SU-DHL-6 (cell line): ENCODE data around the gene DKK2.

ENCODE experiments used
- H2AFZ ChIP-seq: fragments of 200-600 bp; sonication (generic); 2 replicates; pipeline ENCODE4 v1.6.1; 2014; ENCODE audit warnings: low read depth, mild to moderate bottlenecking, moderate library complexity, mixed read lengths, antibody characterized with exemption, low read length; ENCODE audit not compliant: severe bottlenecking
- H3F3A ChIP-seq: fragments of 200-600 bp; shearing (Covaris generic); 2 replicates; pipeline ENCODE4 v1.6.0; 2016; ENCODE audit warnings: antibody characterized with exemption, mild to moderate bottlenecking; ENCODE audit not compliant: insufficient read depth
- H3K27ac ChIP-seq: fragments of 200-600 bp; sonication (generic); 2 replicates; pipeline ENCODE4 v1.5.1; 2016; ENCODE audit warnings: low read depth, mild to moderate bottlenecking, low read length, moderate library complexity, mixed read lengths
- H3K27me3 ChIP-seq: fragments of 200-600 bp; sonication (generic), shearing (Covaris generic); 2 replicates; pipeline ENCODE4 v1.6.0; 2014; ENCODE audit warnings: mild to moderate bottlenecking, low read length
- H3K36me3 ChIP-seq: fragments of 200-600 bp; sonication (generic); 2 replicates; pipeline ENCODE4 v1.6.1; 2014; ENCODE audit warnings: mild to moderate bottlenecking, low read length, mixed read lengths
- H3K4me2 ChIP-seq: fragments of 300-600, 200-600 bp; shearing (Covaris generic), sonication (generic); 2 replicates; pipeline ENCODE4 v1.6.0; 2014; ENCODE audit warnings: low read length, low read depth, mild to moderate bottlenecking; ENCODE audit not compliant: poor library complexity, severe bottlenecking
- H3K4me3 ChIP-seq: fragments of 200-600 bp; sonication (generic); 2 replicates; pipeline ENCODE4 v1.5.1; 2014; ENCODE audit warnings: antibody characterized with exemption, low read length, mild to moderate bottlenecking, mixed read lengths; ENCODE audit not compliant: insufficient read depth, poor library complexity, severe bottlenecking
- H3K79me2 ChIP-seq: fragments of 200-600 bp; sonication (generic); 2 replicates; pipeline ENCODE4 v1.6.1; 2014; ENCODE audit warnings: mild to moderate bottlenecking, low read length, moderate library complexity; ENCODE audit not compliant: insufficient read depth
- H3K9ac ChIP-seq: fragments of 200-600 bp; sonication (generic); 2 replicates; pipeline ENCODE4 v1.7.0; 2014; ENCODE audit warnings: mild to moderate bottlenecking, low read length
- H3K9me2 ChIP-seq: fragments of 200-600 bp; sonication (generic); replicated peaks from 2 replicates; pipeline ENCODE4 v1.6.1; 2014; ENCODE audit warnings: low read length; ENCODE audit not compliant: insufficient read depth
- H3K9me3 ChIP-seq: fragments of 200-600 bp; sonication (generic); 2 replicates; pipeline ENCODE4 v1.6.1; 2014; ENCODE audit warnings: low read length, mixed read lengths; ENCODE audit not compliant: insufficient read depth
- H4K20me1 ChIP-seq: fragments of 200-600 bp; sonication (generic); 2 replicates; pipeline ENCODE4 v1.6.1; 2014; ENCODE audit warnings: low read depth, mild to moderate bottlenecking, antibody characterized with exemption, low read length, moderate library complexity, mixed read lengths
- CTCF ChIP-seq: fragments of 200-600 bp; sonication (generic); IDR thresholded peaks from one replicate; pipeline ENCODE4 v1.5.1; 2017; ENCODE audit warnings: antibody characterized with exemption, mild to moderate bottlenecking, low read length, moderate library complexity; ENCODE audit not compliant: insufficient read depth, poor library complexity, severe bottlenecking
- EZH2phosphoT487 ChIP-seq: fragments of 200-600 bp; sonication (generic), shearing (Covaris generic); conservative IDR thresholded peaks from 2 replicates; pipeline ENCODE4 v1.6.1; 2018; ENCODE audit warnings: mild to moderate bottlenecking, antibody characterized with exemption, low read length, moderate library complexity, mixed read lengths

The DKK2 gene

GRCh38 chr4:106892786-106893185 is 143.3 kb downstream of the DKK2 start:
- no peaks in the 10 kb centered on the region for H3K27me3 ChIP-seq
- no peaks in the 10 kb centered on the region for H3K9me3 ChIP-seq
- H3K36me3 ChIP-seq, result no peaks in the 10 kb centered on the region
- H3K27ac ChIP-seq, result no peak overlapping the region
- no peak overlapping the region for H3K4me2 ChIP-seq
- TF ChIP-seq EZH2phosphoT487, result no peak
- TF ChIP-seq CTCF, result no peak
- H3F3A ChIP-seq, result no peaks in the 10 kb centered on the region
- no peak overlapping the region for H3K4me3 ChIP-seq
- no peak overlapping the region for H2AFZ ChIP-seq
- H3K9ac ChIP-seq, result no peak overlapping the region
- no peaks in the 10 kb centered on the region for H3K9me2 ChIP-seq
- no peaks in the 10 kb centered on the region for H3K79me2 ChIP-seq
- no peaks in the 10 kb centered on the region for H4K20me1 ChIP-seq

DNA sequence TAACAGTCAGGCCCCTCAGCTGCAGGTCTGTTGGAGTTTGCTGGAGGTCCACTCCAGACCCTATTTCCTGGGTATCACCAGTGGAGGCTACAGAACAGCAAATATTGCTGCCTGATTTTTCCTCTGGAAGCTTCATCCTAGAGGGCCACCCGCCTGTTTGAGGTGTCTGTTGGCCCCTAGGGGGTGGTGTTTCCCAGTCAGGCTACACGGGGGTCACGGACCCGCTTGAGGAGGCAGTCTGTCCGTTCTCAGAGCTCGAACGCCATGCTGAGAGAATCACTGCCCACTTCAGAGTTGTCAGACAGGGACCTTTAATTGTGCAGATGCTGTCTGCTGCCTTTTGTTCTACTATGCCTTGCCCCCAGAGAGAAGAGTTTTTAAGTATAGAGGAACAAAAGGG is 160.8 kb downstream of the DKK2 start:
- Histone ChIP-seq H3K9me3 (no peaks in the 10 kb centered on the region), H3K27me3 (no peaks in the 10 kb centered on the region), H4K20me1 (no peaks in the 10 kb centered on the region), H3K9ac (no peak overlapping the region), H2AFZ (no peak overlapping the region), H3F3A (no peaks in the 10 kb centered on the region), H3K4me3 (no peak overlapping the region), H3K4me2 (no peak overlapping the region), H3K36me3 (no peaks in the 10 kb centered on the region), H3K79me2 (no peaks in the 10 kb centered on the region), H3K27ac (no peak overlapping the region), H3K9me2 (no peaks in the 10 kb centered on the region)
- TF ChIP-seq CTCF (no peak), EZH2phosphoT487 (no peak)
